Caco-2 (cell line): Measurements from ENCODE around the gene QRICH1. TPM values are rescaled to one million over a fixed set of nuclear protein-coding genes. Genes with fewer than 3 reads are reported as not detected.

Experiments used
- BruUV-seq: library from RNA; stranded (reverse); fragments of 400-500 nt; replicated peaks from 2 replicates; lab custom pipeline; 2021; lab: Mats Ljungman, UMichigan
- CTCF ChIA-PET: fragments of 300-600 bp; sonication (Branson Sonifier 250); formaldehyde crosslinking; loops from one replicate; lab custom pipeline; 2022; ENCODE audit warnings: antibody characterized with exemption; lab: Charles Lee
- POLR2A ChIA-PET: fragments of 300-600 bp; sonication (Branson Sonifier 250); formaldehyde crosslinking; loops from one replicate; lab custom pipeline; 2022; ENCODE audit warnings: antibody characterized with exemption; lab: Charles Lee
- DNase-seq, 2 experiments: peaks; one replicate each; pipeline versions ENCODE4 v3.0.0 to v3.0.0-alpha.2; 2020 to 2022
- H3K27me3 ChIP-seq: replicated peaks from 2 replicates; pipeline ENCODE4 v1.6.0; 2011; ENCODE audit warnings: low read length; ENCODE audit not compliant: control insufficient read depth, insufficient read depth
- H3K36me3 ChIP-seq: 2 replicates; pipeline ENCODE4 v1.5.1; 2011; ENCODE audit warnings: low read length; ENCODE audit not compliant: control insufficient read depth, insufficient read depth
- H3K4me1 ChIP-seq: fragments of 250-450 bp; sonication (Bioruptor Pico); 2 replicates; pipeline ENCODE4 v1.5.1; 2020; ENCODE audit warnings: mild to moderate bottlenecking
- H3K4me3 ChIP-seq: 2 replicates; pipeline ENCODE4 v1.5.1; 2011; ENCODE audit warnings: low read depth, mild to moderate bottlenecking, control low read depth, low read length
- H3K9me3 ChIP-seq: fragments of 250-450 bp; sonication (Bioruptor Pico); 2 replicates; pipeline ENCODE4 v1.5.1; 2020; ENCODE audit warnings: mild to moderate bottlenecking, moderate library complexity
- H3K27ac Mint-ChIP-seq: one replicate; pipeline ENCODE4 v1.8.0; 2022; ENCODE audit warnings: mixed read lengths; ENCODE audit not compliant: unreplicated experiment
- H3K27me3 Mint-ChIP-seq: one replicate; pipeline ENCODE4 v1.8.0; 2022; ENCODE audit warnings: mixed read lengths; ENCODE audit not compliant: insufficient read depth, unreplicated experiment
- H3K36me3 Mint-ChIP-seq: one replicate; pipeline ENCODE4 v1.8.0; 2022; ENCODE audit warnings: mild to moderate bottlenecking, mixed read lengths; ENCODE audit not compliant: insufficient read depth, unreplicated experiment
- H3K4me1 Mint-ChIP-seq: one replicate; pipeline ENCODE4 v1.8.0; 2022; ENCODE audit warnings: low read depth, mixed read lengths; ENCODE audit not compliant: unreplicated experiment
- H3K4me3 Mint-ChIP-seq: one replicate; pipeline ENCODE4 v1.8.0; 2022; ENCODE audit warnings: mild to moderate bottlenecking, moderate library complexity, mixed read lengths; ENCODE audit not compliant: unreplicated experiment
- H3K9me3 Mint-ChIP-seq: one replicate; pipeline ENCODE4 v1.8.0; 2022; ENCODE audit warnings: mixed read lengths; ENCODE audit not compliant: unreplicated experiment
- CTCF ChIP-seq, 2 experiments: fragments of 200-600 bp in 1 of 2; IDR thresholded peaks; 1 replicate in 1 of 2; 2 replicates in 1 of 2; pipeline versions ENCODE4 v1.5.1 to v1.8.0; 2011 to 2022; ENCODE audit warnings: antibody characterized with exemption in 1 of 2, control low read depth in 1 of 2, inconsistent platforms in 1 of 2, low read depth in 1 of 2, low read length in 1 of 2, mild to moderate bottlenecking in 1 of 2, moderate library complexity in 1 of 2; ENCODE audit not compliant: insufficient read depth in 1 of 2, severe bottlenecking in 1 of 2, unreplicated experiment in 1 of 2
- intact Hi-C: fragments of 100-400 bp; cut with micrococcal nuclease; formaldehyde crosslinking; loops from one replicate; pipeline ENCODE4 v1.10.0; 2022; ENCODE audit not compliant: unreplicated experiment
- total RNA-seq: library from RNA; stranded (reverse); gene quantifications from 2 replicates; pipeline ENCODE4 v1.2.3, GENCODE V29; 2022

The QRICH1 gene
- total RNA-seq, 1 experiment from 2014 or later, result 119 TPM

DNA sequence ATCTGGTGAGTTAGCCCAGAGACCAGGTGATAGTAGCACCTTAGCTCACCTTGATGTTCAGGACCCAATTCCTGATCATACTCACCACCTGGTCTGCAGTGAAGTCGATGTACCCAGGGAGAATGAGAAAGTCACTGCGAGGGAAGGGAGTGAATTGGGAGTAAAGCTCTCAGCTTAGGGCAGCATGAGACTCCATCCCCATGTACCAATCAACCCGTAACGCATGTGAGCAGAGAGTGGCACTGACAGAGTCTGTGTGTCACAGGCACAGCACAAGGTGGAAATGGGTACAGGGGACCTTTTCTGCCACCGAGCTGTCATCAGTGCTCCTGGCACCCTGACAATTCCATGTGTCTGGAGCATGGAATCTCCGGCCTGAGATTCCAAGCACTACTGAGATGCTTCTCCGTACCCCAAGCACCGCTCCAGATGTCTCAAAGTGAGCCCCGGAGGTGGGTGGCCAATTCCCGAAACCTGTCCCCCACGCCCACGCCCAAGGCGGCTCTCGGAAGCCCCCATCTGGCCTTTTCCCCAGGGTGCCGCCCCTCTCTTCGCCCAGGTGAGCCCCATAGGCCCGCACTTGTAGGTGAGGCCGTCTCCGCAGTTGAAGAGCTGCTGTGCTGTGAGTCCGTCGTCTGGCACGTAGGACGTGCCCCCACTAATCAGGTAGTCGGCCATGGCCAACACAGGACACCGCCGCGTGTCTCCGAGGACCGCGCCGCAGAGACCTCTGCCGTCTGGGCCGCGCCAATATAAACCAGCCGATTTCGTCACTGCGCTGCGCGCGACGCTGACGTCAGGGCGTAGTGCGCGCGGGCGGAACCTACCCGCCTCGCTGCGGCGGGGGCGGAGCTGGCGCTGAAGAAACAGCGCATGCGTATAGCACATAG lies 65.0 kb downstream of the QRICH1 start, which contains the start of gene IMPDH2:
TSS of gene IMPDH2 (minus strand) at position 726 of the 890 bp plus-strand sequence. CDS start at position 678, 48 bp downstream.
- peak within 1 kb of the TSS; percentile 100 for H3K27ac Mint-ChIP-seq
- Histone ChIP-seq H3K36me3 (peaks cover 6% of the 10 kb centered on the region), H3K4me3 (peak within 1 kb of the TSS; percentile 52), H3K4me1 (peaks cover 12% of the 10 kb centered on the region), H3K27me3 (no peaks in the 10 kb centered on the region), H3K9me3 (no peaks in the 10 kb centered on the region)
- ChIA-PET POLR2A (interaction anchor here (0.5 to 1.7 kb wide), 14 partner anchors 7 to 446 kb away, joined by 3 to 26 read pairs (median 4); partner anchors contain the start of genes IP6K2, LAMB2, QRICH1 and USP19), CTCF (interaction anchor here (0.5 to 1.0 kb wide), 4 partner anchors 9 to 420 kb away, joined by 3 to 6 read pairs (median 4); partner anchors contain the start of gene QRICH1)
- H3K9me3 Mint-ChIP-seq, result no peaks in the 10 kb centered on the region
- TSS peak; percentile 60 for BruUV-seq
- peak within 1 kb of the TSS; percentile 97 for H3K4me3 Mint-ChIP-seq
- peaks cover 93% of the 10 kb centered on the region for H3K36me3 Mint-ChIP-seq
- DNase-seq, result peak; percentile 91 to 94
- intact Hi-C loops, result loop anchor here (1.0 to 10.0 kb wide), 2 partner anchors 8 to 126 kb away; no protein-coding TSS in a partner anchor
- H3K4me1 Mint-ChIP-seq, result peaks cover 14% of the 10 kb centered on the region
- no peaks in the 10 kb centered on the region for H3K27me3 Mint-ChIP-seq
- no peak for TF ChIP-seq CTCF (IDR thresholded peaks at IDR 0.05; ENCODE audit: insufficient read depth in 1 of 2, low read depth in 1 of 2, low read length in 1 of 2, severe bottlenecking in 1 of 2, unreplicated experiment in 1 of 2)

- no peaks in the 10 kb centered on the region for H3K9me3 Mint-ChIP-seq
- no peak for DNase-seq
- POLR2A ChIA-PET, result interaction anchor here (1.1 to 1.7 kb wide), 3 partner anchors 21 to 65 kb away, joined by 5 to 26 read pairs (median 6); partner anchors contain the start of genes QRICH1 and WDR6
- no peaks in the 10 kb centered on the region for H3K9me3 ChIP-seq
- intact Hi-C loops, result loop anchor here (10.0 kb wide), 1 partner anchor 127 kb away; no protein-coding TSS in a partner anchor
- peaks cover 16% of the 10 kb centered on the region for H3K4me1 Mint-ChIP-seq
- TF ChIP-seq CTCF (IDR thresholded peaks at IDR 0.05; ENCODE audit: insufficient read depth in 1 of 2, low read depth in 1 of 2, low read length in 1 of 2, severe bottlenecking in 1 of 2, unreplicated experiment in 1 of 2), result no peak
- CTCF ChIA-PET, result no interaction called here
- H3K4me3 ChIP-seq, result peak overlapping the region; percentile 52
- H3K27me3 Mint-ChIP-seq, result no peaks in the 10 kb centered on the region
- H3K27me3 ChIP-seq, result no peaks in the 10 kb centered on the region
- peak overlapping the region; percentile 97 for H3K4me3 Mint-ChIP-seq
- H3K36me3 Mint-ChIP-seq, result peaks cover 93% of the 10 kb centered on the region
- H3K4me1 ChIP-seq, result peaks cover 12% of the 10 kb centered on the region
- peak overlapping the region; percentile 100 for H3K27ac Mint-ChIP-seq
- no TSS peak for BruUV-seq
- peaks cover 6% of the 10 kb centered on the region for H3K36me3 ChIP-seq
Measured at GRCh38 chr3:49028298-49028672, 65.6 kb downstream of the QRICH1 start.

GRCh38 chr3:49027634-49028033 lies 66.2 kb downstream of the QRICH1 start:
- Mint-ChIP-seq H3K9me3 (no peaks in the 10 kb centered on the region), H3K27me3 (no peaks in the 10 kb centered on the region), H3K4me1 (peaks cover 21% of the 10 kb centered on the region), H3K27ac (peak overlapping the region; percentile 100), H3K4me3 (peak overlapping the region; percentile 97), H3K36me3 (peaks cover 93% of the 10 kb centered on the region)
- H3K36me3 ChIP-seq, result peaks cover 5% of the 10 kb centered on the region
- no peak for DNase-seq
- ChIA-PET CTCF (no interaction called here), POLR2A (no interaction called here)
- H3K9me3 ChIP-seq, result no peaks in the 10 kb centered on the region
- no peak for TF ChIP-seq CTCF (IDR thresholded peaks at IDR 0.05; ENCODE audit: insufficient read depth in 1 of 2, low read depth in 1 of 2, low read length in 1 of 2, severe bottlenecking in 1 of 2, unreplicated experiment in 1 of 2)
- no peak overlapping the region for H3K4me3 ChIP-seq
- H3K4me1 ChIP-seq, result peaks cover 15% of the 10 kb centered on the region
- no TSS peak for BruUV-seq
- no peaks in the 10 kb centered on the region for H3K27me3 ChIP-seq
- intact Hi-C loops, result loop anchor here (10.0 kb wide), 1 partner anchor 127 kb away; no protein-coding TSS in a partner anchor
